ENCODE measurements around the gene KRTAP20-2.

The KRTAP20-2 gene

DNA sequence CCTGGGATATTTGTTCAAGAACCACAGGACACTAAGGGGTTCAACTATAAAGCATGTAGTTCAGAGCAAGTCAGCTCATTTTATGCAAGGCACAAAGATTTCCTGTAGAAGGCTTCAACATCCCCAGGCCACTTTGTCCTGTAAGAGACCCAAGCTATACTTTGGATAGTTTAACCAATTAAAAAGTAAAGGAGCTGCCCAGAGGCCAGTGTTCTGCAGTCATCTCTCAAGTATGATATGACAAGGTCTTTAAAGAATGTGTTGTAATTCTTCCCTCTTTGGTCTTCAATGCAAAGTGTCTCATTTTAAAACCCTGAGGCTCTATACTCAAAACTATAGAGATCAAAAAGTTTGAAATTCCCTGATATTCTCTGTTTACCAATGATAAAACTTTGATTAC lies 41.7 kb downstream of the KRTAP20-2 start:
- DNase-seq: no peak

DNA sequence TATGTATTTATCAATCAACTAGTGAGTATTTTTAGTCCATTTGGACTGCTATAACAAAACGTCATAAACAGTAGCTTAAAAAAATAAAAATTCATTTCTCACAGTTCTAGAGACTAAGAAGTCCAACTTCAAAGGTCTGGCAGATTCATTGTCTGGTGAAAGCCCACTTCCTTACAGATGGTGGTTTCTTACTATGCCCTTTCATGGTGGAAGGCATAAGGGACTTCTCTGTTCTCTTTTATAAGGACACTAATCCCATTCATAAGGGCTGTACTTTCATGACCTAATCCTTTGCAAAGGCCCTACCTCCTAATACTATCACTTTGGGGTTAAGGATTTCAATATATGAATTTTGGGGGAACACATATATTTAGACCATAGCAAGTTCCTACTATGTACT lies 45.6 kb downstream of the KRTAP20-2 start:
- DNase-seq: no peak

DNA sequence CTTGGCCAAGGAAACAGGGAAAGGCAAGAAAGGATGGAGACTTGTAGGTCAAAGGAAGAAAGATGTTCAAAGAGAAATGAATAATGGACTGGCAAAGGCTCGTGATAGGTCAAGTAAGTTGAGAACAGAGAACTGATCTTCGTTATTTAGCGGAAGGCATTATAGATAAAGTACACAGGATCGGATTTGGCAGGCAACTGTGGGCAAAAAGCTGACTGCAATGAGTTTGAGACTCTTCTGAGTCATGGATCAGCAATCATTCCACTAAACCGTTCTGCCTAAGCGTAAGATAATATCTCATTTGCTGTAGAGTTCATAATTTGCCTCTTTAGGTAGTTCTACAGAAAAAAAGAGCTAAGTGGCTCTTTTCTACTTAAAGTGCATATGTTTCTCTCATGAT lies 49.5 kb downstream of the KRTAP20-2 start:
- DNase-seq: no peak
